Neural cell (in vitro differentiated cells): Measurements from ENCODE around the gene NOL11.

ENCODE experiments used
- CTCF ChIP-seq: fragments of 450-650 bp; IDR thresholded peaks from 2 replicates; pipeline ENCODE4 v1.5.1; 2014; ENCODE audit warnings: antibody characterized with exemption, mild to moderate bottlenecking, moderate library complexity; ENCODE audit not compliant: poor library complexity, severe bottlenecking
- EP300 ChIP-seq: fragments of 450-650 bp; conservative IDR thresholded peaks from 2 replicates; pipeline ENCODE4 v1.6.1; 2014; ENCODE audit warnings: antibody characterized with exemption, mild to moderate bottlenecking, moderate library complexity; ENCODE audit not compliant: poor library complexity, severe bottlenecking
- EZH2 ChIP-seq: fragments of 200-600, 300-800 bp; shearing (Covaris generic), sonication (generic); IDR thresholded peaks from 2 replicates; pipeline ENCODE4 v1.6.1; 2014; ENCODE audit warnings: antibody characterized with exemption, low read length, borderline replicate concordance, mild to moderate bottlenecking; ENCODE audit not compliant: insufficient read depth, poor library complexity, severe bottlenecking
- MXI1 ChIP-seq: fragments of 450-650 bp; conservative IDR thresholded peaks from 2 replicates; pipeline ENCODE4 v1.6.1; 2014; ENCODE audit warnings: antibody characterized with exemption, mild to moderate bottlenecking; ENCODE audit not compliant: poor library complexity, severe bottlenecking
- POLR2AphosphoS5 ChIP-seq: IDR thresholded peaks from 2 replicates; pipeline ENCODE4 v1.6.1; 2012
- REST ChIP-seq: IDR thresholded peaks from 2 replicates; pipeline ENCODE4 v1.6.1; 2012; ENCODE audit warnings: borderline replicate concordance
- SMC3 ChIP-seq: fragments of 450-650 bp; conservative IDR thresholded peaks from 2 replicates; pipeline ENCODE4 v1.6.1; 2014; ENCODE audit warnings: antibody characterized with exemption, mild to moderate bottlenecking, moderate library complexity; ENCODE audit not compliant: poor library complexity
- TAF1 ChIP-seq: IDR thresholded peaks from 2 replicates; pipeline ENCODE4 v1.6.1; 2012; ENCODE audit warnings: low read depth

- TF ChIP-seq TAF1 (no peak), CTCF (no peak), EZH2 (no peak), SMC3 (no peak), EP300 (no peak), REST (no peak), POLR2AphosphoS5 (no peak), MXI1 (no peak)
Observed at GRCh38 chr17:67784364-67785121, 66.8 kb downstream of the NOL11 start.
